GM13977 (cell line): ENCODE data around the gene SCN3B.

Source experiments
- DNase-seq: peaks from one replicate; pipeline ENCODE4 v3.0.0; 2012; ENCODE audit warnings: low spot score
- CTCF ChIP-seq: IDR thresholded peaks from 2 replicates; pipeline ENCODE4 v1.5.1; 2012; ENCODE audit warnings: mild to moderate bottlenecking, control low read depth; ENCODE audit not compliant: insufficient read depth; ENCODE audit errors: extremely low read depth, missing control alignments
- in situ Hi-C: fragments of 300-500 bp; cut with MboI; formaldehyde crosslinking; loops from one replicate; pipeline ENCODE4 v1.12.0; 2022; ENCODE audit warnings: low sequenced_read_pairs, low pct_unique_long_range_greater_than_20kb, mixed read lengths, inconsistent platforms; ENCODE audit not compliant: unreplicated experiment

SCN3B gene

GRCh38 chr11:123682696-123683410 is 28.4 kb upstream of the SCN3B start:
- TF ChIP-seq CTCF = no peak
- in situ Hi-C loops = no loop called here
- no peak for DNase-seq

- in situ Hi-C loops = no loop called here
- no peak for DNase-seq
- TF ChIP-seq CTCF = no peak
These were observed 26.6 kb upstream of the SCN3B start for GRCh38 chr11:123681030-123681429.

- in situ Hi-C loops = no loop called here
- DNase-seq = no peak
These were observed 23.8 kb upstream of the SCN3B start for GRCh38 chr11:123678246-123678645.

GRCh38 chr11:123677510-123677909 is 23.1 kb upstream of the SCN3B start:
- no peak for TF ChIP-seq CTCF
- in situ Hi-C loops = no loop called here
- no peak for DNase-seq

More at GRCh38 chr11:123678246-123678645, 23.8 kb upstream of the SCN3B start:
- TF ChIP-seq CTCF = no peak

GRCh38 chr11:123674297-123674696 is 19.9 kb upstream of the SCN3B start:
- no peak for TF ChIP-seq CTCF
- DNase-seq = no peak
- in situ Hi-C loops = no loop called here

- TF ChIP-seq CTCF = no peak
- in situ Hi-C loops = no loop called here
- DNase-seq = no peak
These were observed 18.1 kb upstream of the SCN3B start for GRCh38 chr11:123672568-123672967.
